ENCODE measurements around the gene TUB. TPM values are rescaled to one million over a fixed set of nuclear protein-coding genes. Genes with fewer than 3 reads are reported as not detected.
A peak's percentile ranks its signal among the peaks of the same experiment; 100 is the strongest.

The TUB gene
- total RNA-seq, 1 donor from 2014 or later, result 28.6 TPM

DNA sequence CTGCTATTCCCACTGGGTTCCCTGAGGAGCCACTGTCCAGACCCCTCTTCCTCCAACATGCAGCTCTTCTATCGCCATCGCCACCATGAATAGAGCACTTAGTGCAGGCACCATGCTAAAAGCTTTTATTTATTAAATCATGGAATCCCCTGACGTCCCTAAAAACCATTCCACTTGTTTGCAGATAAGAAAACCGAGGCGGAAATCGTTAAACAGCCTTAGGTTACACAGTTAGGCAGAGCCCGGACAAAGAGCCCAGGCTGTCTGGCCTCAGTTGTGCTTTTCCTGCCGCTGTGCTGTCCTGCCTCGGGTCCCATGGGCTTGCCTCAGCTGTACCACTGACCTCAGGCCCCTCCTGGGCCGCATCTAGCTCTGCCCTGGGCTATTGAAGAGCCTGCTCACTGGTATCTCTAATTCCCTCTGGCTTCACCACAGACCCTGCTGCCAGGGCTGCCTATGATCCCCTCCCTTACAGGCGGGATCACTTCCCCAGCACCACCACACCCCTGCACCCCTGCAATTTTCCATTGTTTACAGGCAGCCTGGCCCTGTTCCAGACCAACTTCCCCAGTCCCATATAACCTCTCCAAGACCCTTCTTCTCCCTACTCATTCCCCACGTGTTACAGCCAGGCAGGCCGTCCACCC, 13.0 kb upstream of the TUB start:
- DNase-seq (ENCODE audit: low spot score), result peak; percentile 54

DNA sequence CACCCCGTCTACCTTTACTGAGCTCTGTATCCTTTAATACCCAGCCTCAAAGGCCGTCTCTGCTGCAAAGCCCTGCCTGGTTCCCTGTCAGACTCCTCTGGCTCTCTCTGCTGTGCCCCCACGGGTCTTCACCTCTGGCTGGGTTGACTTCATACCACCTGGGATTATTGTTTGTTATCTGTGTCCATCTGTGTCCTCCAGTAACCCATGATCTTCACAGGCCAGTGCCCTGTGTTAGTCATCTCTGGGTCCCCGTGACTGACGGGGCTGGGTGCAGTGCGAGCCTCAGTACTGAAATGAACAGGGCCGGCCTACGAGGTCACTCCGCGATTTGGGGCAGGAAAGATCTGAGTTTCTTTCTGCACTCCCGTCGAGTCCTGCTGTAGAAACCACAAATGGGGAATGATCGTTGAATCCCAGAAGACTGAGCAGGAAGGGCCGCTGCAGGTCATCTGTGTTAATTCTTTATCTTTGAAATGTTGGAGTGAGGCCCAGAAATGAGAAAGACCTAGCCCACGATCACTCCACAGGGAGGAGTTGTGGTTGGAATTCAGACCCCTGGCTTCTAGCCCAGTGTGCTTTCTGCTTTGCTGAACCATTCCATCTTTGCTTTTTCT, 12.3 kb upstream of the TUB start:
- DNase-seq (ENCODE audit: low spot score), result peak; percentile 98

DNA sequence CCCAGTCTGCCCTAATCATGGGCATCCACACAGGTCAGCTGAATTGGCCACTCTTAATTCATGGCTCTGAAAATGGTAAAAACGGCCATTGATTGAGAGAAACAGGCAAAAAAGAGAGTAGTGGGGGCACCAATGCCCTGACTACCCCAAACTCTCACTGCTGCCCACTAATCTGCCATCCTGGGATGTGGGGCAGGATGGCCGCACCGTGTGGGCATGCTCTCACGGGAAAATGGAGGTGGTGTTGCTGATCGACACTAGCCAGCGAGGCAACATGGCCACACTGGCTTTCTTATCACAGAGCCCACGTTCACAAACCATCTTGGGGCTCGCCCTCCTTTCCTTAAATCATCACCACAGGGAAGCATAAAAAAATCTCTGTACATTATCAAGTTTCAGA, 11.2 kb upstream of the TUB start:
- no peak for DNase-seq (ENCODE audit: low spot score)

DNA sequence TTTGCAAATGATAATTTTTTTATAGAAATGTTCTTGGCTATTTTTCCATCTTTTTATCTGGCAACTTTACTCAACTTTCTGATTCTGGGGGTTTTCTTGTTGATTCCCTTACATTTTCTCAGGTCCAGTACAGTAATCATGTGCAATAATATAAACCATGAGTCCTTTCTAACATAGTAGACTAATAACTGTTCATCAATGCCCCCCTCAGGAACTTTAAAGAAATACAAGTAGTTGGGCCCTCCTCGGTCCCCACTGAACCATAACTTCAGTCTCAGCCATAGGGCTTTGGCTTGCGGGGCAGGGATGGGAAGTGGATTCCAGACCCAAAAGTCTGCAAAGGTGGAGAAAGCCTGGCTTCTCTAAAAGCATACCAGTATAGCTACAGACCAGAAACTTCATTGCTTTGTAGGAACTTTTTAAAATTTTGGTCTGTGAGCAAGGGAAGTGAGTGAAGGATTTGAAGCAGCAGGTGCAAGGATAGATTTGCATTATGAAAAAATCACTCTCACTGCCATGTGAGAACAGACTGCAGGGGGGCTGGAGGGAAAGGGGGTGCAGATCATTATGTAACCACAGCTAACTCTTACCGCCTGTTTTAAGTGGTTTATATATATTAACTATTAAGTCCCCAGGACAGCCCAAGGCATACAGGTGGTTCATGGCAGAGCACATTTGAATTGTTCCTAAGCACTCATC, 10.4 kb upstream of the TUB start:
- peak; percentile 79 for DNase-seq (ENCODE audit: low spot score)

DNA sequence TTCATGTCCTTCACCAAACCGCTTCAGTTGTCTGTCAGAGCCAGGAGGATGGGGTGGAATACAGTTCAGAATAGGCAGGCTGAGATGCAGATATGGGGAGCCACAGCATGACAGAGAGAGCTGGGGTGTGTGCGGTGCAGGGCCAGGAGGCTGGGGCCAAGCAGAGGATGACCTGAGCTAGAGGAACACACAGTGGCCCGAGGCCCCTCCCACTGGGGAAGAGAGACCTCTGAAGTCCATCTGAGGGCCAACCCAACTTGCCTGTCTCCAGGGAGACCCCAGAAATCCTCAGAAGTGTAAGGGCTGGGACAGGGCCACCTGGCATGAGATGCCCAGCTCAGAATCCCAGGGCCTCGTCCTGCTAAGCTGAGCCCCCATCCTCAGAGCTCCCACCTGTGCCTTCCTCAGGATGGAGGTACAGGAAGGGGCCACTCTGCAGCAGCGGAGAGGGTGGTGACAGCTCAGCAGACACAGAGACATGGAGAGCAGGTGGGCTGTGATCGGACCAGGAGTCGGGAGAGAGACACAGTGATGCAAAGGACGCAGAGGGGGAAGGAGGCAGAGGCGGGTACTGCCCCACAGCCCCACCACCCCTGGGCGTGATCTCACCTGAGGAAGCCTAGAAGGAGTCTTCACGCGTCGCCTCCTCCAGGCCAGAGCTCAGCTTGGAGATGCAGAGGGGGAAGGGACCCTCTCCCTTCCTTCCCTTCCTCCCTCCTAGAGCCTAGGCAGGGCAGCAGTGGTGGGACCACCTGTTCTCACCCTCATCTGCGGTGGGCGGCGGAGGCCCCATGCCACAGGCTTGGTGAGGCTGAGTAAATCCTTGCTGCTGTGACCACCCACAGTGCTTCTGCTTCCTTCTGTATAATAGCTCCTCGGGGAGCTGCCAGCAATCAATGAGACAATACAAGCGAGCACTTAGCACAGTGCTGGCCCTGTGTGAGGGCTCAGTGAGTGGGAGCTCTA, 9.1 kb upstream of the TUB start:
- no peak for DNase-seq (ENCODE audit: low spot score)

DNA sequence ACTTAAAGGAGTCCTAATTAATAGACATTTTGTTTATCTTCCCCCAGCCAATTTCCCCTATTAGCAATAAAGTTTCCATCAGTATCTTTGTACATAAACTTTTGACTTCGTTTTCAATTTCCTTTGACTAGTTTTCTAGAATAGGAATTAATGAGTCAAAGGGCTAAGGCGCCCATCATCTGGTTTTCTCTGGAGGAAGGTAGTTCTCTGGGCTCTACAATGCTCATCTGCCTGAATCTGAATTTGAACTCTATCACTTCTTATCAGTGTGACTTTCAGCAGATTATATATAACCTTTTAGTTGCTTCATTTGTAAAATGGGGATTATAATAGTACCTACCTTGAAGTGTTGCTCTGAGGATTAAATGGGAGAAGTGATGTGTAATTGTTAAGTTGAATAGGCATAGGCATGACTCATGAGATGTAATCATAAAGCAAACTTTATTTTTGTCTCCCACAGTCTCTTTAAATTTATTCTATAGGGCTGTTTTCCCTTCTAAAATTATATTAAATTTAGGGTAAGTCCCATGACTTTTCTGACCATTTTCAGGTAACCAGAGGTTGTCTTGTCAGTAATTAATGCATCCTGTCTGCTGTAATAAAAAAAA, 5.8 kb upstream of the TUB start:
- no peak for DNase-seq (ENCODE audit: low spot score)

DNA sequence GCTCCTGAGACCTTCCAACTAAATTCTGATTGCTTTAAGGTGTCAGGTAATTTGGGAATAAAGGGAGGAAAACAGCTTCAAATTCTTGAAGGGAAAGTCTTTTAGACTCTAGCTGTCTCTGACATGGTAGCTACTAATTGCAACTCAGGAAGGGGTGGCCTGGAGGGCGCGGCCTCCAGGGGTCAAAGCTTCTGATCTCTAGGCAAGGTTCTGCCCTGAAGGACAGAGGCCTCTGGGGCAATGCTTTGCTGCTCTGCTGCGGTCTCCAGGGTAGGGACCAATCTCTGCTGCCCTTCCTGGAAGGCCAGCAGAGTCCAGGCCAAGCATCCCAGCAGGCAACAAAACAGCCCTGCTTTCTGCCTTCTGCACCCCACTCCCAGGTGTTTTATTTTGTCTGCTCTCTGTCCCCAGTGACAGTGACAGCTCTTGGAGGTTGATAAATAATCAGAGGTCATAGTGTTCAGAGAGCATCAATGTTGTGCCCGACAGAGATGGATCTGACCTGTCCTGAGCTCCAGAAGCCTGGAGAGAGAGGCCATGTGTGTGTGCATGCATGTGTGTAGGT, 1.8 kb upstream of the TUB start:
- DNase-seq (ENCODE audit: low spot score), result no peak

DNA sequence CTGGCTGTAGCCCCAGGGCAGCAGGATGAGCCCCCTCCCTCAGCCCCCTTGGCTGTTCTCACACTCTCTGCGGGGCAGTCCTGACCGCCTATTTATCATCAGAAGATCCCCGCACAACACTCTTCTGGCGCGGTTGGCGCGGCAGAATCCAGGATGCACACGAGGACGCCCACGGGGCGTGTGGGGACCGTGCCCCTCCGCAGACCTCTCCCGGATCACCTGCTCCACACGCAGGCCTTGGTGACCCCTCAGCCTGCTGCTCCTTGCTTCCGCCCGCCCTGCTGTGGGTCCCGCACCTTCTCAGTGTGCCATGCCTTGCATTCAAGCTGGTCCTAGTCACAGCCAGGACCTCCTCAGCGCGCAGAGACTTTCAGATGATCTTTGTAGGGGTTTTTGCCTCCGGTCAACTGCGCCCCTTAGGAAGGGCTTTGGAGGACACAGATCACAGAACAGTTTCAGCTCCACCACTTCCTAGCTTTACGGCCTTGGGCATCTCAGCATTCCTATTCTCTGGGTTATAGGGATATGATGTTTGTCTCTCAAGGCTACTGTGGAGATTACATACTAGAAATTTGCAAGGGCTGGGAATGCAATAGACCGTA, 841 bp upstream of the TUB start:
- no peak for DNase-seq (ENCODE audit: low spot score)

DNA sequence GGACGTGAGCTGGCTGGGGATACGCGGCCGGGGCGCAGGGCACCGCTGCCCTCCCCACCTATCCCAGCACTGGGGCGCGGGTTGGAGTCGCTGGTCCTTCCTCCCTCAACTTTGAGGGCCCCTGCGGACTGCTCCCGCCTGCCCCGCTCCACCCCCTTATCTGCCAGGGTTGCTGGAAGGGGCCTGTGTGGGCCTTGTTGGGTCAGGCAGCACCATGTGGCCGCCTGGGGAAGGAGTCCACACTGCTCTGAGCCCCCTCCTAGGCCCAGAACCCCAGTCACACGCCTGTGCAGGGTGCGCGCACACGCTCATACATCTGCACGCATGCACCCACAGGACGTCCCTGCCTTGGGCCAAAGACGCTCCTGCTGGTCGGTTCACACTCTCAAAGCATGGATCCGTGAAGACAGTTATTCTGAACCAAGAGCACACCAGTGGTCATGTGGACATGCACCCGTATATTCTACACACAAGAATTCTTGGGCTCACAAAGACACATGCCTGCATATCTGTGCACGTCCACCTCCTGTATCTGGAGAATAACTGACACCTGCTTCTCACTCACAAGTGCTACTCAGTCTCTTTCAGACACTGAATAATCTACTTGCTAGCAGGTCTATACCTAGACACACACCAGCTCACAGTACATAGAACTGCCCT, 710 bp downstream of the TUB start:
- peak; percentile 54 for DNase-seq (ENCODE audit: low spot score)

DNA sequence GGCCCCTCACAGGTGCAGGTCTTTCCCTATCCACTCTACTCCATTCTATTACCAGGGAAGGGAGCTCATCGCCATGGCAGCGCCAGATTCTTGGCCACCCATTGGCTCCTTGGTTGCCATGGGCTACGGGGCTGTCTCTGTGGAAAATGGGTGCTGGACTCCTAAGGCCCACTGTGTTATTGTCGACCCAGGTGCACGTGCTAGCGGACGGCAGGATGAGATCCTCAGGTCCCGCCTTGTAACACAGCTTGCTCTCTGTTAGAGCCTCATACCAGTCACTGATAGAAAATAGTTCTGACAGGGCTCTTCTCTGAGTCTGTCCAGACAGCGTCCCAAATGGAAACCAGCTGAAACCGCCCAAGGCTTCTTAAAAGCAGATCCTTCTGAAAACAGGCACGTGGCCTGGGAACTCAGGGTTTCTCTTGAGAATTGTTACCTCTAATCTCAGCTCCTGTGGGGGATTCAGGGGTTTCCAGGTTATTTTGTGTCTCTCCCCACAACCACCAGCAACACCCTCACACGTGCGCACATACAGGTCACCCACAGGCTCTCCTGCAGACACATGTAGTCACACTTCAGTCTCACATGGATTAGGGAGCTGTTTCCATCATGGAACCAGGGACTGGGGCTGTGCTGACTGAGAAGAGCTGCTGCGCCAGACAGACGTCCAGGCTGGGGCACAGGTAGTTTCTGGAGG, 1.5 kb downstream of the TUB start:
- peak; percentile 94 for DNase-seq (ENCODE audit: low spot score)

DNA sequence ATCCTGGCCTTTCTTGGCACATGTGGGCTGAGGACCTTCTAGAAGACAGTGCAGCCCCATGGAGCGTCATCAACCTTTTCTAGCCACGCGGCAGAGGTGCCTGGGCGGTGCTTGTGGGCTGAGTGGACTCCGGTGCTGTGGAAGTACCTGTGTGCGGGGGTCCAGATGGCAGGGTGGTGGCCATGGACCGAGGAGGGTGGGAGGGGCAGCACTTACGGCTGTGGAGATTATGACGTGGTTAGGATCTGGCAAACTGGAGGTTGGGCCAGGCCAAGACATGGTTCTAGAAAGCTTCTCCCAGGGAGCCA, 2.0 kb downstream of the TUB start:
- no peak for DNase-seq (ENCODE audit: low spot score)

DNA sequence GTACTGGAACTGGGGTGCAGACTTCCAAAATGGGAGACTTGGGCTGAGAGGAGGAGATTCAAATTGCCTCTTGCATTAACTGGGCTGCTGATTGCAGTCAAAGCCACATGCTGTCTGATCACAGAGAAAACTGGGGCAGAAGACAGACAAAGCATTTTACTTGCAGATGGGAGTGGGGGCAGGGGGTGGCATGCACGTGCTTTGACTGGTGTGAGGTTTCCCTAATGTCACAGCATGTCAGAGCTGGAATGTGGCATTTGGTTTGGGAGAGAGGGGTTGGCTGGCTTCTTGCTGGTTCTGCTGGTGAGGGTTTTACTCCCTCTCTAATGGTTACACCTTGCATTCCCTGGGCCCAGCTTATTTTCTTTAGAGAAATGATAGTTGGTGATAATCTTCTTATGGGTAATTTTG, 2.9 kb downstream of the TUB start:
- no peak for DNase-seq (ENCODE audit: low spot score)

DNA sequence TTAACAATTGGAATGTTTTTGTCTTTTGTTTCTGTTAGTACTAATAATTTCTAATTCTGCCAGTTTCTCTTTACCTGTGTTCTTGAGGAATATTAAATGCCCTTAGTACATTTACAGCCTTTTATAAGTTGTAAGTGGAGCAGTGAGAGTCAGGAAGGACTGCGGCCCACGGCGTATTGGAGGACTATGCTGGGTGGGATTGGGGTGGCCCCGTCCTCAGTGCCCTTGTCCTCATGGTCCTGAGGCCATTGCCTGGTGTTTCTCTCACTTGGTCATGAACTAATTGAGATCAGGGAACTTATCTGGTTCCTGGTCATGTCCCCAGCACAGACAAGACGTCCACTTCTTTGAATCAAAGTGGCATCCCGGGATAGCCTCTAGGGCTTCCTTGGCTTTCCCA, 3.3 kb downstream of the TUB start:
- no peak for DNase-seq (ENCODE audit: low spot score)

DNA sequence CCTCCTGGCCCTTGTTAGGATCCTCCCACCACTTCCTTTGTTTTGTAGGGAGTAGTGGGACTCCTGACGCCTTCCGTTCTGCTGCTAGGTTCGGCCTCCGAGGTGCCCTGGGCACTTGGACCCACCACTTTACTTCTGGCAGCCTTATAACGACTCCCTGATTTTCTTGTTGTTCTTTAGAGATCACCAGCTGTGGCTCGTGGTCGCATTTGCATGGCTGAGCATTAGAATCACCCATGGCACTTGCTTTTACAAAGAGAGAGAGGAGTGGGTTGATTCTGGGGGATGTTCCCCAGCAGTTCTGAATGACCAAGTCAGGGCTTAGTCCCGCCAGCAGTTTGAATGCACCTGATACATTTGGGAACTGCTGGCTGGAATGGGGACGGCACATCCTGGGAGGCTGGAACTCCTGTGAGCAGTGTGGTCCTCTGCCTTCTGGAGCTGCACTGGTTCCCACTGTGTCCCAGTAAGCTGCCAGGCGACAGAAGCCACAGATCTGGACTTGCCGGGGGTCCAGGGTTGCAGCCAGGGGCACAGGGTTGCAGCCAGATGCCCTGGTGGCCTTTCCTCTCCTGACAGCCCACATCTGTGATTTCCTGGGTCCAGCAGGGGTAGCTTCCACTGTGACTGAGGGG, 4.1 kb downstream of the TUB start:
- DNase-seq (ENCODE audit: low spot score), result no peak

DNA sequence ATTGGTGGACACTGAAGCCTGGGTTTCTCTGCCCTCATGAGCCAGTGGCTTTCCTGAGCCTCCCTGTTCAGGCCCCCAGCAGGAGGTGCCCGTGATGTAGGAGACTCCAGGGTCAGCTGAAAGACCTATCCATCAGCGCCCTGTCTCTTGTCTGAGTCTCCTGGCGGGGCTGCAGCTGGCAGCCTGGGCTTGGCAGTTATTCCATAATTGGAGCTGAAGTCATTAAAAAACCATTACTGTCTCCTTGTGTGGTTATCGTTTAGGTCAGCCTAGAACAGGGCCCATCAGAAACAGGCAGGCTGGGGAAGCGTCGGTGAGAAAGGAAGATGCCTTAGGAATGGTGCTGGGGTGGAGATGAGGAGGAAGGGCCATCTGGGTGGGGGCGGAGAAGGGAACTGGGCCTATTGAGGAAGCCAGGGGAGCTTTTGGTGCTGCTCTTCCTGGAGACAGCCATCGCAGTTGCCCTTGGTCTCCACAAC, 5.0 kb downstream of the TUB start:
- DNase-seq (ENCODE audit: low spot score), result no peak

DNA sequence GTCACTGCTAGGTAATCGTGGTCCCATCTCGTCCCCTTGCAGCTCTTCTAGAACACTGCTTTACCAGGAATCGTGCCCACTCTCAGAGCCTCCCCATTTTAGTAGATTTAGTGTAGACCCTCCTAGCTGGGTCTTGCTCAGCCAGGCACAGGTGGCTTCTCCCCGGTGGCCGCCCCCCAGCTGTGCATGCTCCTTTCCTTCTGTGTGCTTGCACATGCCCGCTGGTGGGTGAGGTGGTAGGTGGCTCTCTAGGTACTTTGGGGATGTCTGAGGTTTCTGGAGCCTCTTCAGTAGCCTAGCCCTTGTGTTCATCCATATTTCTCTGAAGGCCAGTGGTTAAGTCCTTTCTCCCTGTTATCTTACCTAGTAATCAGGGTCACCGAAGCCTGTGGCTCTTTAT, 5.6 kb downstream of the TUB start:
- no peak for DNase-seq (ENCODE audit: low spot score)

DNA sequence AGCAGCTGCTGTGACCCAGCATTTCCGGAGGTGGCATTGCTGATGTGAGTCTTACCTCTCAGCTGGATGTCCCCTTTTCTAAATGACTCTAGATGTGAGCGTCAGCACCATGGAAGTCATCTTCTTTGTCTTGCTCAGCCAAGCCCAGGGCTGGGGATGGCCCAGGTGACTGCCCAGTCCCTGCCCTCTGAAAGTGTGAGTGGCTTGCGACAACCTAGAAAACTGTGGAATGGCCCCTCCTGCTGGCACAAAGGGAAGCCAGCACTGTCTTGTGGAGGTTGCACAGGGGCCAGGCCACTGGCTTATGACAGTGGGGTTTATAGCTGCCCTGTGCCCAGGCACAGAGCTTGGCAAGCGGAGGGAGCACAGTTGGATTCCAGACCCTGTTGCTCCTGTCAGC, 6.2 kb downstream of the TUB start:
- no peak for DNase-seq (ENCODE audit: low spot score)

DNA sequence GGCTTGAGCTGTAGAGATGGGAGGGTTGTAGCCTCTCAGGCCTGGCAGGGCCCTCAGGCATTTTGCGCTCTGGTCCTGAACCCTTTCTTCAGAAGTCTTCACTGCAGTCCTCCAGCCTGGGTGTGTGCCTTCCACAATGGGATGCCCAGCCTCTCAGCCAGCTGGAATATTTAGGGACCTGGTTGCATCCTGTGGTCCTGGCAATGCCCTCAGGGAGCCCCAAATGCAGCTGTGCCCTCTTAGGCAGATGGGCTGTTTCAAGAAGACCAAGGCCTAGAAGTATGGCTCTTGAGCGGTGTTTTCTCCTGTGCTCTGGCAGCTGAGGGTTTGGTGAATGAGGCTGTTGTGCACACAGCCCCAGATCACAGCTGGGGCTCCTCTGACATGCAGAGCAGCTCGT, 6.7 kb downstream of the TUB start:
- DNase-seq (ENCODE audit: low spot score), result no peak

DNA sequence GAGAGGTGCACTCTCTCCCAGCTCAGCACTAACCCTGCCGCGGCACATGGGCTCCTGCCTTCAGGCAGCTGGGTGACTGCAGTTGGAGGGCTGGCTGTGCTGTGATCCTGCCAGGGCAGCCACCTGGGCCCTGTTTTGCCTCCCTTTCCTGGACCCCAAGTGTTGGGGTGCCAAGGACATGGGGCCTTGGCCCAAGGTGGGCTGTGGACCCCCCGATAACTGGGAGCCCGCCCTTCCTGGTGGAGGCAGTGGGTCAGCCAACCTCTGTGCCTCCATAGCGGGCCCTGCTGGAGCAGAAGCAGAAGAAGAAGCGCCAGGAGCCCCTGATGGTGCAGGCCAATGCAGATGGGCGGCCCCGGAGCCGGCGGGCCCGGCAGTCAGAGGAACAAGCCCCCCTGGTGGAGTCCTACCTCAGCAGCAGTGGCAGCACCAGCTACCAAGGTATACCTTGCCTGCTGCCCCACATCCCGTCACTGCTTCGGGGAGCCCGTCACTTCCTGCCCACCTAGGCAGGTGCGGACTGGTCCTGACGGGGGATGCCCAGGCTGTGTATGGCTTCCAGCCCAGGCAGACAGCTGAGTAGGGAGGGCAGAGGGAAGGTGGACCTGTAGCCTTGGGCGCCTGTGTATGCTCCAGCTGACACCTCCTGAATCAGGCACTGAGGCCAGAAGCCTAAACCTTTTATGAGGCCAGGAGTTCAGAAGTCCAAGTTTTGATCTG, 8.9 kb downstream of the TUB start:
- no peak for DNase-seq (ENCODE audit: low spot score)

Measured in umbilical cord (tissue), 2 donors.